Endothelial cell of umbilical vein (primary cell): ENCODE measurements around the gene SIPA1L2. TPM values are rescaled to one million over a fixed set of nuclear protein-coding genes. Genes with fewer than 3 reads are reported as not detected.

Experiments
- BruUV-seq: library from RNA; stranded (reverse); fragments of 400-500 nt; replicated peaks from 2 replicates; lab custom pipeline; 2021; lab: Mats Ljungman, UMichigan
- CTCF ChIA-PET: fragments of 300-600, 350-600 bp; sonication (Branson Sonifier 250); formaldehyde crosslinking; loops from one replicate; lab custom pipeline; 2021; ENCODE audit warnings: antibody characterized with exemption, inconsistent platforms; lab: Charles Lee
- POLR2A ChIA-PET: fragments of 300-600, 350-600 bp; sonication (Branson Sonifier 250); formaldehyde crosslinking; loops from one replicate; lab custom pipeline; 2021; ENCODE audit warnings: antibody characterized with exemption, inconsistent platforms; lab: Charles Lee
- DNase-seq: peaks from one replicate; pipeline ENCODE4 v3.0.0-alpha.2; 2011; ENCODE audit warnings: low read depth, low spot score
- FAIRE-seq: peaks from 2 replicates; lab custom pipeline; 2011; peaks lifted over from hg19 to GRCh38; lab: Jason Lieb, UNC
- H2AFZ ChIP-seq: 2 replicates; pipeline ENCODE4 v1.6.0; 2012; ENCODE audit warnings: low read depth, low read length, control low read depth, inconsistent platforms
- H3K27ac ChIP-seq: 2 replicates; pipeline ENCODE4 v1.5.1; 2011; ENCODE audit warnings: low read depth, mild to moderate bottlenecking, control low read depth, low read length, moderate library complexity; ENCODE audit not compliant: insufficient read depth
- H3K27me3 ChIP-seq, 2 experiments: 2 replicates each; pipeline versions ENCODE4 v1.6.0 to v1.6.1; 2011; ENCODE audit warnings: low read length in 2 of 2, mixed read lengths in 1 of 2; ENCODE audit not compliant: control insufficient read depth in 2 of 2, insufficient read depth in 2 of 2
- H3K36me3 ChIP-seq, 2 experiments: 2 replicates in 1 of 2; 3 replicates in 1 of 2; pipeline ENCODE4 v1.5.1; 2011; ENCODE audit warnings: low read length in 2 of 2, mild to moderate bottlenecking in 1 of 2, moderate library complexity in 1 of 2; ENCODE audit not compliant: control insufficient read depth in 2 of 2, insufficient read depth in 2 of 2; ENCODE audit errors: extremely low read depth in 1 of 2
- H3K4me1 ChIP-seq: 3 replicates; pipeline ENCODE4 v1.5.1; 2011; ENCODE audit warnings: mild to moderate bottlenecking, low read length; ENCODE audit not compliant: control insufficient read depth, insufficient read depth; ENCODE audit errors: extremely low read depth
- H3K4me2 ChIP-seq: 2 replicates; pipeline ENCODE4 v1.6.1; 2011; ENCODE audit warnings: low read length, control low read depth, mixed read lengths; ENCODE audit not compliant: insufficient read depth
- H3K4me3 ChIP-seq, 3 experiments: fragments of 200-600 bp in 1 of 3; sonication (generic), shearing (Covaris generic) in 1 of 3; replicated peaks in 1 of 3; 2 replicates each; pipeline ENCODE4 v1.5.1; 2011 to 2016; ENCODE audit warnings: control low read depth in 3 of 3, low read length in 3 of 3, mild to moderate bottlenecking in 2 of 3, inconsistent platforms in 1 of 3, low read depth in 1 of 3, moderate library complexity in 1 of 3; ENCODE audit not compliant: insufficient read depth in 1 of 3
- H3K79me2 ChIP-seq: 2 replicates; pipeline ENCODE4 v1.6.0; 2012; ENCODE audit warnings: low read length, inconsistent platforms; ENCODE audit not compliant: control insufficient read depth, insufficient read depth
- H3K9ac ChIP-seq: replicated peaks from 2 replicates; pipeline ENCODE3; 2011; ENCODE audit warnings: low read length, control low read depth; ENCODE audit not compliant: insufficient read depth; ENCODE audit errors: extremely low read depth
- H3K9me1 ChIP-seq: replicated peaks from 3 replicates; pipeline ENCODE4 v1.6.0; 2011; ENCODE audit warnings: mild to moderate bottlenecking, low read length; ENCODE audit not compliant: control insufficient read depth, insufficient read depth; ENCODE audit errors: extremely low read depth
- H3K9me3 ChIP-seq: replicated peaks from 2 replicates; pipeline ENCODE4 v1.5.1; 2012; ENCODE audit warnings: low read length, inconsistent platforms; ENCODE audit not compliant: control insufficient read depth, insufficient read depth
- H4K20me1 ChIP-seq: replicated peaks from 2 replicates; pipeline ENCODE3; 2011; ENCODE audit warnings: mild to moderate bottlenecking, low read length; ENCODE audit not compliant: control insufficient read depth, insufficient read depth; ENCODE audit errors: extremely low read depth
- CTCF ChIP-seq, 2 donors: IDR thresholded peaks; 1 replicate in 1 of 2; 2 replicates in 1 of 2; pipeline ENCODE4 v1.5.1; 2011; ENCODE audit warnings: low read length in 2 of 2, mild to moderate bottlenecking in 2 of 2, moderate library complexity in 2 of 2, control low read depth in 1 of 2, inconsistent platforms in 1 of 2, low read depth in 1 of 2; ENCODE audit not compliant: insufficient read depth in 1 of 2; ENCODE audit errors: extremely low read depth in 1 of 2
- EZH2 ChIP-seq: IDR thresholded peaks from 2 replicates; pipeline ENCODE4 v1.6.1; 2012; ENCODE audit warnings: borderline replicate concordance, low read depth, mild to moderate bottlenecking, moderate library complexity, low read length, inconsistent platforms; ENCODE audit not compliant: severe bottlenecking
- FOS ChIP-seq: IDR thresholded peaks from 2 replicates; pipeline ENCODE4 v1.6.1; 2011; ENCODE audit warnings: mild to moderate bottlenecking, low read length, moderate library complexity, borderline replicate concordance; ENCODE audit not compliant: insufficient read depth
- GATA2 ChIP-seq: IDR thresholded peaks from 2 replicates; pipeline ENCODE4 v1.7.0; 2011; ENCODE audit warnings: low read depth, mild to moderate bottlenecking, moderate library complexity, mixed read lengths, low read length; ENCODE audit not compliant: insufficient read length, insufficient read depth
- JUN ChIP-seq: IDR thresholded peaks from 2 replicates; pipeline ENCODE4 v1.6.1; 2011; ENCODE audit warnings: borderline replicate concordance, low read depth; ENCODE audit not compliant: insufficient read length, insufficient read depth
- MAX ChIP-seq: IDR thresholded peaks from 2 replicates; pipeline ENCODE4 v1.6.1; 2011; ENCODE audit not compliant: insufficient read depth, insufficient read length
- MYC ChIP-seq: IDR thresholded peaks from one replicate; pipeline ENCODE4 v1.6.1; 2011; ENCODE audit warnings: mild to moderate bottlenecking, low read depth, low read length
- POLR2A ChIP-seq: IDR thresholded peaks from 2 replicates; pipeline ENCODE4 v1.6.1; 2012; ENCODE audit warnings: low read depth, mild to moderate bottlenecking, control low read depth, low read length
- POLR2AphosphoS5 ChIP-seq: IDR thresholded peaks from 2 replicates; pipeline ENCODE4 v1.6.1; 2012; ENCODE audit warnings: low read depth, mild to moderate bottlenecking, control low read depth, low read length, moderate library complexity; ENCODE audit not compliant: insufficient read depth
- dilution Hi-C: fragments of 300-500 bp; cut with MboI; formaldehyde crosslinking; loops from one replicate; pipeline ENCODE4 v1.15.0; 2019; ENCODE audit warnings: low sequenced_read_pairs; ENCODE audit not compliant: extremely low pct_ligation_motif_present
- intact Hi-C: fragments of 100-400 bp; cut with micrococcal nuclease; formaldehyde crosslinking; loops from one replicate; pipeline ENCODE4 v1.10.0; 2022
- polyA plus RNA-seq, 4 experiments: library from polyadenylated mRNA; depleted of rRNA in 3 of 4; stranded (reverse) in 3 of 4; unstranded in 1 of 4; fragments of >200 nt; gene quantifications; 2 replicates each; pipeline versions ENCODE4 v1.2.1 to v1.2.3, GENCODE V29; 2011 to 2012; ENCODE audit warnings: missing spikeins in 1 of 4
- total RNA-seq: library from RNA; stranded (reverse); gene quantifications from 2 replicates; pipeline ENCODE4 v1.2.3, GENCODE V29; 2021

The SIPA1L2 gene
- total and polyA plus RNA-seq, 2 donors (not counting 3 experiments of a cell fraction or from before 2014, with no cell fraction given): 3.6 to 12.8 TPM

- POLR2A ChIA-PET: no interaction called here
- Histone ChIP-seq H3K36me3 (no peaks in the 10 kb centered on the region), H3K4me2 (peak overlapping the region; percentile 97), H3K9ac (peak overlapping the region; percentile 59), H3K4me1 (peaks cover 16% of the 10 kb centered on the region), H3K79me2 (peaks cover 7% of the 10 kb centered on the region), H3K9me3 (no peaks in the 10 kb centered on the region), H4K20me1 (no peaks in the 10 kb centered on the region), H3K4me3 (peak overlapping the region; percentile 83 to 88 (median 84)), H3K27ac (no peak overlapping the region), H3K9me1 (no peaks in the 10 kb centered on the region), H3K27me3 (no peaks in the 10 kb centered on the region), H2AFZ (peak overlapping the region; percentile 70)
- no peak for TF ChIP-seq POLR2AphosphoS5
- TF ChIP-seq MAX: no peak
- no peak for TF ChIP-seq FOS
- no peak for TF ChIP-seq EZH2
- TF ChIP-seq MYC: no peak
- no peak for TF ChIP-seq POLR2A
- TF ChIP-seq CTCF (IDR thresholded peaks at IDR 0.05; ENCODE audit: extremely low read depth in 1 of 2, insufficient read depth in 1 of 2, low read depth in 1 of 2, low read length in 2 of 2): no peak
- no peak for TF ChIP-seq GATA2
- TF ChIP-seq JUN: no peak
- DNase-seq (peak; percentile 46), FAIRE-seq (no peak)
- intact Hi-C loops: loop anchor here (1.0 to 10.0 kb wide), 19 partner anchors 52 to 1002 kb away; partner anchors contain the start of genes DISC1 and NTPCR
- BruUV-seq: no TSS peak
- CTCF ChIA-PET: interaction anchor here (0.5 to 1.5 kb wide), 10 partner anchors 67 to 904 kb away, joined by 3 to 6 read pairs (median 4); no protein-coding TSS in a partner anchor
- dilution Hi-C loops: no loop called here
Observed at GRCh38 chr1:232629250-232630046, 485 bp downstream of the SIPA1L2 start.
